ENCODE measurements around the gene DCHS1.

DNA sequence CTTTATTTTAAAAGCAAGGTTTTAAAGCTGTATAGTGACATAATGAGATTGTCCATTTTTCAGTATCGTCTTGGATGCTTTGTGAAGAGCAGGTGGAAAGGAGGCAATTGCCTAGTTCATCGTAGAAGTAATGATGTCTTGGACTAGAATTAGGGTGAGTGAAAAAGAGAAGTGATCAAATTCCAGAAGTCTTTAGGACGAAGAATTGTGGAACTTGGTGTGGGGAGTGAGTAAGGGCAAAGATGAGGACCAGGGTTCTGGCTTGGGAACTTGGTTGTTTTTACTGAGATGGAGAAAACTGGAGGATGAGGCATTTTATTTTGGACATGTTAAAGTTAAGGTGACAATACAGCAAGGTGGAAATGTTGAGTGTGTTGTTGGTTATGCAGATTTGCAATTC lies 50.8 kb downstream of the DCHS1 start:
- TF ChIP-seq, protein P1, sequence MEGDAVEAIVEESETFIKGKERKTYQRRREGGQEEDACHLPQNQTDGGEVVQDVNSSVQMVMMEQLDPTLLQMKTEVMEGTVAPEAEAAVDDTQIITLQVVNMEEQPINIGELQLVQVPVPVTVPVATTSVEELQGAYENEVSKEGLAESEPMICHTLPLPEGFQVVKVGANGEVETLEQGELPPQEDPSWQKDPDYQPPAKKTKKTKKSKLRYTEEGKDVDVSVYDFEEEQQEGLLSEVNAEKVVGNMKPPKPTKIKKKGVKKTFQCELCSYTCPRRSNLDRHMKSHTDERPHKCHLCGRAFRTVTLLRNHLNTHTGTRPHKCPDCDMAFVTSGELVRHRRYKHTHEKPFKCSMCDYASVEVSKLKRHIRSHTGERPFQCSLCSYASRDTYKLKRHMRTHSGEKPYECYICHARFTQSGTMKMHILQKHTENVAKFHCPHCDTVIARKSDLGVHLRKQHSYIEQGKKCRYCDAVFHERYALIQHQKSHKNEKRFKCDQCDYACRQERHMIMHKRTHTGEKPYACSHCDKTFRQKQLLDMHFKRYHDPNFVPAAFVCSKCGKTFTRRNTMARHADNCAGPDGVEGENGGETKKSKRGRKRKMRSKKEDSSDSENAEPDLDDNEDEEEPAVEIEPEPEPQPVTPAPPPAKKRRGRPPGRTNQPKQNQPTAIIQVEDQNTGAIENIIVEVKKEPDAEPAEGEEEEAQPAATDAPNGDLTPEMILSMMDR (IDR thresholded peaks at IDR 0.05 in 8 of 11, conservative IDR thresholded peaks at IDR 0.05 in 3 of 11), result no peak
- TF ChIP-seq POLR2AphosphoS5 (IDR thresholded peaks at IDR 0.05) (no peak), POLR2A (IDR thresholded peaks at IDR 0.05) (no peak)

Data from spleen (tissue), 7 donors.